Activated CD4-positive, alpha-beta T cell treated with anti-CD3 and anti-CD28 coated beads for 36 hours (primary cell): ENCODE measurements around the gene FLT4. TPM values are rescaled to one million over a fixed set of nuclear protein-coding genes. Genes with fewer than 3 reads are reported as not detected.

ENCODE experiments used
- ATAC-seq: fragments of 200-7000 bp; cut with Tn5 transposase; one replicate; pipeline ENCODE4 v1.10.0; 2021; ENCODE audit warnings: mild to moderate bottlenecking, moderate library complexity
- CTCF ChIA-PET: fragments of 350-600 bp; sonication (Branson Sonifier 250); formaldehyde crosslinking; loops from one replicate; lab custom pipeline; 2021; ENCODE audit warnings: antibody characterized with exemption; lab: Charles Lee
- POLR2A ChIA-PET: fragments of 350-600 bp; sonication (Branson Sonifier 250); formaldehyde crosslinking; loops from one replicate; lab custom pipeline; 2021; ENCODE audit warnings: antibody characterized with exemption, inconsistent platforms; lab: Charles Lee
- DNase-seq: peaks from one replicate; pipeline ENCODE4 v3.0.0-alpha.2; 2020
- H3K27ac Mint-ChIP-seq: one replicate; pipeline ENCODE4 v1.8.0; 2021; ENCODE audit warnings: mixed read lengths
- H3K27me3 Mint-ChIP-seq: one replicate; pipeline ENCODE4 v1.8.0; 2021; ENCODE audit warnings: mixed read lengths
- H3K36me3 Mint-ChIP-seq: one replicate; pipeline ENCODE4 v1.8.0; 2021; ENCODE audit warnings: low read depth, mixed read lengths
- H3K4me1 Mint-ChIP-seq: one replicate; pipeline ENCODE4 v1.8.0; 2021; ENCODE audit warnings: mixed read lengths
- H3K4me3 Mint-ChIP-seq: one replicate; pipeline ENCODE4 v1.8.0; 2021; ENCODE audit warnings: mild to moderate bottlenecking, moderate library complexity, mixed read lengths
- H3K9me3 Mint-ChIP-seq: one replicate; pipeline ENCODE4 v1.8.0; 2021; ENCODE audit warnings: low read depth, mixed read lengths
- intact Hi-C, 2 experiments: fragments of 100-400 bp; cut with DNase I in 1 of 2; cut with micrococcal nuclease in 1 of 2; formaldehyde crosslinking; loops; one replicate each; pipeline versions ENCODE4 v1.14.2 to v1.15.1; 2022 to 2024; cut with DNase I, micrococcal nuclease
- total RNA-seq, 2 experiments: library from RNA; stranded (reverse); gene quantifications; one replicate each; pipeline ENCODE4 v1.2.3, GENCODE V29; 2021

FLT4 gene
- total RNA-seq, 2 experiments from 2014 or later, result 0.75 to 0.98 TPM

- Mint-ChIP-seq H3K4me1 (peaks cover 4% of the 10 kb centered on the region), H3K27ac (no peak overlapping the region), H3K4me3 (no peak overlapping the region), H3K9me3 (no peaks in the 10 kb centered on the region), H3K27me3 (peaks cover 20% of the 10 kb centered on the region), H3K36me3 (no peaks in the 10 kb centered on the region)
- DNase-seq, result no peak
- POLR2A ChIA-PET, result no interaction called here
- CTCF ChIA-PET, result no interaction called here
- intact Hi-C loops, result no loop called here
- ATAC-seq, result peak; percentile 30
Observed at GRCh38 chr5:180594311-180595045, 54.9 kb downstream of the FLT4 start.

GRCh38 chr5:180593446-180594206 is 55.8 kb downstream of the FLT4 start:
- Mint-ChIP-seq H3K4me1 (peaks cover 4% of the 10 kb centered on the region), H3K36me3 (no peaks in the 10 kb centered on the region), H3K9me3 (no peaks in the 10 kb centered on the region), H3K27me3 (peaks cover 28% of the 10 kb centered on the region), H3K4me3 (no peak overlapping the region), H3K27ac (no peak overlapping the region)
- ChIA-PET POLR2A (no interaction called here), CTCF (no interaction called here)
- DNase-seq (no peak), ATAC-seq (no peak)
- intact Hi-C loops, result no loop called here

GRCh38 chr5:180592176-180592575 is 57.2 kb downstream of the FLT4 start:
- intact Hi-C loops, result no loop called here
- no peak for DNase-seq
- ChIA-PET POLR2A (no interaction called here), CTCF (interaction anchor here (0.7 to 1.1 kb wide), 2 partner anchors 14 kb away, joined by 3 to 5 read pairs; no protein-coding TSS in a partner anchor)
- no peaks in the 10 kb centered on the region for H3K36me3 Mint-ChIP-seq
- H3K4me1 Mint-ChIP-seq, result peaks cover 4% of the 10 kb centered on the region
- H3K27me3 Mint-ChIP-seq, result peaks cover 30% of the 10 kb centered on the region
- no peak overlapping the region for H3K4me3 Mint-ChIP-seq
- H3K27ac Mint-ChIP-seq, result no peak overlapping the region
- ATAC-seq, result no peak
- H3K9me3 Mint-ChIP-seq, result no peaks in the 10 kb centered on the region

- CTCF ChIA-PET, result interaction anchor here (1.1 kb wide), 1 partner anchor 15 kb away, joined by 5 read pairs; no protein-coding TSS in a partner anchor
- no peak within 1 kb of the TSS for H3K4me3 Mint-ChIP-seq
- DNase-seq (no peak), ATAC-seq (no peak)
- POLR2A ChIA-PET, result no interaction called here
- no peaks in the 10 kb centered on the region for H3K9me3 Mint-ChIP-seq
- peaks cover 4% of the 10 kb centered on the region for H3K4me1 Mint-ChIP-seq
- H3K27me3 Mint-ChIP-seq, result peaks cover 33% of the 10 kb centered on the region
- H3K36me3 Mint-ChIP-seq, result no peaks in the 10 kb centered on the region
- H3K27ac Mint-ChIP-seq, result no peak within 1 kb of the TSS
- intact Hi-C loops, result no loop called here
Observed at GRCh38 chr5:180591311-180591887, 58.0 kb downstream of the FLT4 start, which contains the start of gene SCGB3A1. Gene SCGB3A1, minus strand, starts transcription at chr5:180591499. Its CDS starts 37 bp downstream, at chr5:180591462.

GRCh38 chr5:180590543-180591310 is 58.7 kb downstream of the FLT4 start:
- peaks cover 33% of the 10 kb centered on the region for H3K27me3 Mint-ChIP-seq
- DNase-seq (no peak), ATAC-seq (no peak)
- intact Hi-C loops, result no loop called here
- CTCF ChIA-PET, result no interaction called here
- no peaks in the 10 kb centered on the region for H3K9me3 Mint-ChIP-seq
- H3K4me3 Mint-ChIP-seq, result no peak overlapping the region
- no peaks in the 10 kb centered on the region for H3K36me3 Mint-ChIP-seq
- H3K27ac Mint-ChIP-seq, result no peak overlapping the region
- peaks cover 4% of the 10 kb centered on the region for H3K4me1 Mint-ChIP-seq
- POLR2A ChIA-PET, result no interaction called here

GRCh38 chr5:180589771-180590542 is 59.4 kb downstream of the FLT4 start:
- no peaks in the 10 kb centered on the region for H3K36me3 Mint-ChIP-seq
- H3K9me3 Mint-ChIP-seq, result no peaks in the 10 kb centered on the region
- DNase-seq (no peak), ATAC-seq (no peak)
- ChIA-PET CTCF (interaction anchor here (0.7 kb wide), 1 partner anchor 32 kb away, joined by 3 read pairs; no protein-coding TSS in a partner anchor), POLR2A (no interaction called here)
- peaks cover 33% of the 10 kb centered on the region for H3K27me3 Mint-ChIP-seq
- intact Hi-C loops, result no loop called here
- no peak overlapping the region for H3K27ac Mint-ChIP-seq
- no peak overlapping the region for H3K4me3 Mint-ChIP-seq
- peaks cover 4% of the 10 kb centered on the region for H3K4me1 Mint-ChIP-seq

- Mint-ChIP-seq H3K4me3 (no peak overlapping the region), H3K9me3 (peaks cover 2% of the 10 kb centered on the region), H3K27ac (no peak overlapping the region), H3K27me3 (peaks cover 18% of the 10 kb centered on the region), H3K4me1 (peaks cover 4% of the 10 kb centered on the region), H3K36me3 (no peaks in the 10 kb centered on the region)
- ATAC-seq (no peak), DNase-seq (no peak)
- intact Hi-C loops, result no loop called here
- ChIA-PET POLR2A (no interaction called here), CTCF (no interaction called here)
Observed at GRCh38 chr5:180586870-180587269, 62.5 kb downstream of the FLT4 start.

GRCh38 chr5:180586204-180586603 is 63.2 kb downstream of the FLT4 start:
- Mint-ChIP-seq H3K27me3 (peaks cover 18% of the 10 kb centered on the region), H3K4me3 (no peak overlapping the region), H3K9me3 (peaks cover 2% of the 10 kb centered on the region), H3K27ac (no peak overlapping the region), H3K4me1 (peaks cover 4% of the 10 kb centered on the region), H3K36me3 (no peaks in the 10 kb centered on the region)
- ATAC-seq (no peak), DNase-seq (no peak)
- ChIA-PET POLR2A (no interaction called here), CTCF (no interaction called here)
- intact Hi-C loops, result no loop called here

- H3K36me3 Mint-ChIP-seq, result no peaks in the 10 kb centered on the region
- DNase-seq, result no peak
Observed at GRCh38 chr5:180583738-180584137, 65.7 kb downstream of the FLT4 start.

GRCh38 chr5:180580681-180581080 is 68.7 kb downstream of the FLT4 start:
- intact Hi-C loops, result no loop called here
- DNase-seq (no peak), ATAC-seq (no peak)
- no peaks in the 10 kb centered on the region for H3K27me3 Mint-ChIP-seq
- peaks cover 7% of the 10 kb centered on the region for H3K4me1 Mint-ChIP-seq
- H3K9me3 Mint-ChIP-seq, result peaks cover 2% of the 10 kb centered on the region
- no peak overlapping the region for H3K27ac Mint-ChIP-seq
- ChIA-PET POLR2A (no interaction called here), CTCF (interaction anchor here (0.7 kb wide), 1 partner anchor 26 kb away, joined by 3 read pairs; no protein-coding TSS in a partner anchor)
- no peak overlapping the region for H3K4me3 Mint-ChIP-seq
- H3K36me3 Mint-ChIP-seq, result peaks cover 18% of the 10 kb centered on the region

More at GRCh38 chr5:180583738-180584137, 65.7 kb downstream of the FLT4 start:
- H3K4me1 Mint-ChIP-seq, result no peaks in the 10 kb centered on the region
- POLR2A ChIA-PET, result no interaction called here
- no peak overlapping the region for H3K4me3 Mint-ChIP-seq
- intact Hi-C loops, result no loop called here
- H3K27ac Mint-ChIP-seq, result no peak overlapping the region
- CTCF ChIA-PET, result no interaction called here
- peaks cover 2% of the 10 kb centered on the region for H3K9me3 Mint-ChIP-seq
- no peak for ATAC-seq
- H3K27me3 Mint-ChIP-seq, result peaks cover 6% of the 10 kb centered on the region
